Adrenal gland (tissue), 5 donors: ENCODE data around the gene ARFGAP3.

Experiments
- CTCF ChIP-seq, 6 experiments: fragments of 450-650 bp in 4 of 6; fragments of 200-600 bp in 2 of 6; sonication (generic) in 1 of 6; IDR thresholded peaks; 1 replicate in 5 of 6; 2 replicates in 1 of 6; pipeline versions ENCODE4 v1.5.1 to v1.8.0; 2016 to 2021; ENCODE audit warnings: antibody characterized with exemption in 6 of 6, mild to moderate bottlenecking in 2 of 6, moderate library complexity in 1 of 6
- POLR2A ChIP-seq, 2 donors: fragments of 450-650 bp; IDR thresholded peaks; one replicate each; pipeline ENCODE4 v1.6.1; 2017; ENCODE audit warnings: antibody characterized with exemption in 2 of 2, mild to moderate bottlenecking in 2 of 2, moderate library complexity in 1 of 2
- donor health status: DM: no; HTN: no; CAD: no.

GRCh38 chr22:42869463-42869862, 12.4 kb upstream of the ARFGAP3 start:
- no peak for TF ChIP-seq CTCF (IDR thresholded peaks at IDR 0.05)
- TF ChIP-seq POLR2A (IDR thresholded peaks at IDR 0.05): no peak
